Vagina (tissue), 2 donors: ENCODE results near the gene CHN1. TPM values are rescaled to one million over a fixed set of nuclear protein-coding genes. Genes with fewer than 3 reads are reported as not detected.

ENCODE experiments used
- DNase-seq, 2 donors: peaks; one replicate each; pipeline ENCODE4 v3.0.0-alpha.2; 2017; ENCODE audit errors: extremely low spot score in 2 of 2
- H3K27ac ChIP-seq: fragments of 200-600 bp; sonication (generic); one replicate; pipeline ENCODE4 v1.5.1; 2019
- H3K27me3 ChIP-seq: fragments of 200-600 bp; sonication (generic); one replicate; pipeline ENCODE4 v1.5.1; 2019
- H3K36me3 ChIP-seq, 2 donors: fragments of 200-600 bp; sonication (generic); one replicate each; pipeline ENCODE4 v1.5.1; 2017 to 2019
- H3K4me1 ChIP-seq: fragments of 200-600 bp; sonication (generic); one replicate; pipeline ENCODE4 v1.5.1; 2019
- H3K4me3 ChIP-seq, 2 donors: fragments of 200-600 bp; sonication (generic); 1 replicate in 1 of 2; 2 replicates in 1 of 2; pipeline ENCODE4 v1.5.1; 2016 to 2019
- H3K9me3 ChIP-seq: fragments of 200-600 bp; sonication (generic); one replicate; pipeline ENCODE4 v1.5.1; 2019
- POLR2A ChIP-seq, 2 donors: fragments of 450-650 bp; IDR thresholded peaks; one replicate each; pipeline ENCODE4 v1.6.1; 2017; ENCODE audit warnings: antibody characterized with exemption in 2 of 2, mild to moderate bottlenecking in 2 of 2, moderate library complexity in 2 of 2
- POLR2AphosphoS5 ChIP-seq, 2 donors: sonication (generic); formaldehyde crosslinking; IDR thresholded peaks; one replicate each; pipeline ENCODE4 v1.9.0; 2017; ENCODE audit warnings: antibody characterized with exemption in 2 of 2, mild to moderate bottlenecking in 2 of 2, low read depth in 1 of 2; ENCODE audit not compliant: insufficient read depth in 1 of 2
- intact Hi-C: fragments of 100-400 bp; cut with DNase I; formaldehyde crosslinking; loops from one replicate; pipeline ENCODE4 v1.15.1; 2023
- total RNA-seq: library from RNA; depleted of rRNA; stranded (reverse); fragments of >200 nt; gene quantifications from one replicate; pipeline ENCODE4 v1.2.3, GENCODE V29; 2016
- TF ChIP-seq, protein P1 (sequence below), 3 experiments: fragments of 450-650 bp in 2 of 3; fragments of 200-600 bp in 1 of 3; sonication (generic) in 1 of 3; IDR thresholded peaks; one replicate each; pipeline ENCODE4 v1.5.1; 2017 to 2019; ENCODE audit warnings: antibody characterized with exemption in 3 of 3, mild to moderate bottlenecking in 2 of 3, moderate library complexity in 2 of 3

Gene CHN1
- total RNA-seq, 1 donor from 2014 or later: 9.6 TPM

DNA sequence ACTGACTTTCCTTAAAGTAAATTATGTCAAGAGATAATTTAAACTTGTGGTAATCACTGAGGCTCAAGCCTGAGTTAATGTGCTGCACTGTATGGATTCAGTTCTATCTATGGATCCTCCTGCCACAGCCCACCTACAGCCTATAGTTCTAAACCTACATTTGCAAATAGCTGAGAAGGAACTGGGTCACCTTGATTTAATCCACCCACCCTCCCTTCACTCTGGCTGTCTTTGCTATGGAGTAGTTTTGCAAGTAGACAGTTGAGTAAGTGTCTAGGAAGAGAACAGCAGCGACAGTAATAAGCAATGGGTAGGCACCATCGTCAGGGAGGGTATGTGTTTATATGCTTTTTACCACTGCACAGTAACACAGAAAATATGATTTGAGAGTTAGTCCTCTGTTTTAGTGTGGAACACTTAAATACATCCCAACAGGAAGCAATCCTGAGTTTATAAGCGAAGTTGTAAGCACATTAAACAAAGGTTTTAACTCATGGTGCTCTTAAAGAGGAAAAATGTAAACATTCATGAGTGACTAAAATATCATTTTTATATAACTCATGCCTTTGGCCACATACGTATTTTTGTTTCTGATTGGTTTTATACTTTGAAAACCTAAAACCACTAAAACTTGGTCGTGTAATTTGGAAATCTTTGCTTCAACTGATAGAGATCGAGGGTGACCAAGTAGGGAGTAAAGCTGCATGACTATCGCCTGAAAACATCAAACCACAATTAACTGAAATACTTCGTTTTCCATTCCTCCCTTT is 204.6 kb downstream of the CHN1 start:
- Histone ChIP-seq H3K27me3 (no peaks in the 10 kb centered on the region), H3K4me1 (peaks cover 9% of the 10 kb centered on the region), H3K36me3 (no peaks in the 10 kb centered on the region), H3K4me3 (no peak overlapping the region), H3K9me3 (no peaks in the 10 kb centered on the region), H3K27ac (no peak overlapping the region)
- TF ChIP-seq POLR2A (IDR thresholded peaks at IDR 0.05) (no peak), POLR2AphosphoS5 (IDR thresholded peaks at IDR 0.05; ENCODE audit: insufficient read depth in 1 of 2, low read depth in 1 of 2) (no peak)
- TF ChIP-seq, protein P1, sequence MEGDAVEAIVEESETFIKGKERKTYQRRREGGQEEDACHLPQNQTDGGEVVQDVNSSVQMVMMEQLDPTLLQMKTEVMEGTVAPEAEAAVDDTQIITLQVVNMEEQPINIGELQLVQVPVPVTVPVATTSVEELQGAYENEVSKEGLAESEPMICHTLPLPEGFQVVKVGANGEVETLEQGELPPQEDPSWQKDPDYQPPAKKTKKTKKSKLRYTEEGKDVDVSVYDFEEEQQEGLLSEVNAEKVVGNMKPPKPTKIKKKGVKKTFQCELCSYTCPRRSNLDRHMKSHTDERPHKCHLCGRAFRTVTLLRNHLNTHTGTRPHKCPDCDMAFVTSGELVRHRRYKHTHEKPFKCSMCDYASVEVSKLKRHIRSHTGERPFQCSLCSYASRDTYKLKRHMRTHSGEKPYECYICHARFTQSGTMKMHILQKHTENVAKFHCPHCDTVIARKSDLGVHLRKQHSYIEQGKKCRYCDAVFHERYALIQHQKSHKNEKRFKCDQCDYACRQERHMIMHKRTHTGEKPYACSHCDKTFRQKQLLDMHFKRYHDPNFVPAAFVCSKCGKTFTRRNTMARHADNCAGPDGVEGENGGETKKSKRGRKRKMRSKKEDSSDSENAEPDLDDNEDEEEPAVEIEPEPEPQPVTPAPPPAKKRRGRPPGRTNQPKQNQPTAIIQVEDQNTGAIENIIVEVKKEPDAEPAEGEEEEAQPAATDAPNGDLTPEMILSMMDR (IDR thresholded peaks at IDR 0.05): no peak
- intact Hi-C loops: no loop called here
- no peak for DNase-seq

DNA sequence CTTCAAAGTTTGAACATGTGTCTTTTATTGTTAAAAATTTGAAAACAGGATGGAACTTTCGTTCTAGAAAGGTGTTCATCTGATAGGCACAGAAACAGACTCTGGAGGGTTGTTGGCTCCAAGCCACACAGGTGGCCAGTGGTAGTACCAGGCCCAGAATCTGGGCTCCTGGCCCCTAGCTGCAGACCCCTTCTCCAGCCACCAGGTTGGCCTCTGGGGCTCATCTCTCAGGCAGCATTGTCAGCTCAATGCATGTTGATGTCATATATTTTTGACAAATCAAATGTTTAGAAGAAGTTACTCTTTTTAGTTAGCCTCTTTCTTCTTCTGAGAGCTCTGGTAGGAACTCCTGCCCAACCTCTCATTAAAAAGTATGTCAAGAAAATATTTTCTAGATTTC is 206.4 kb downstream of the CHN1 start:
- Histone ChIP-seq H3K9me3 (no peaks in the 10 kb centered on the region), H3K27me3 (no peaks in the 10 kb centered on the region), H3K27ac (no peak overlapping the region), H3K4me3 (no peak overlapping the region), H3K36me3 (no peaks in the 10 kb centered on the region), H3K4me1 (peaks cover 9% of the 10 kb centered on the region)
- intact Hi-C loops: no loop called here
- DNase-seq: no peak
- TF ChIP-seq POLR2A (IDR thresholded peaks at IDR 0.05) (no peak), POLR2AphosphoS5 (IDR thresholded peaks at IDR 0.05; ENCODE audit: insufficient read depth in 1 of 2, low read depth in 1 of 2) (no peak)
- TF ChIP-seq, protein P1 (IDR thresholded peaks at IDR 0.05): no peak

DNA sequence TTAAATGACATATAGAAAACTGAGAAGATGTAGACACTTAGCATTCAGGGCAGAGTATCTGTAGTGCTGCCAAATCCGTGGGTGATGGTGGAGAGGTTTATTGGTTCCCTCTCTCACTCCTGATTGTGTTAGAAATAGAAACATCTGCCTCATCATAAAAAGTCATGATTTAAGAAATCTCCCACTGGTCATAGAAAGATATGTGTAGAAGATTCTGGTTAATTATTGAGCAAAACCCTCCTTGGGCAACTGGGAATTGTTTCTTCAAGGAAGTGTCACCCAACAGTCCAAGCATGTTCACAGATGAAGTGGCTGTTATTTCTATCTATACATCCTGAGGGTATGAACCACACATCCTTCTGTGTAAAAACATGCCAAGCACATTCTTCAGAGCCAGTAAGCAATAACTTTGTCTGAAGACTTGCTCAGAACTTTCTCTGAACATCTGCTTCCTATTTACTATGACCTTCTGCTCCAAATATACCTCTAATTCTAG is 207.4 kb downstream of the CHN1 start:
- no peaks in the 10 kb centered on the region for H3K9me3 ChIP-seq
- TF ChIP-seq POLR2AphosphoS5 (IDR thresholded peaks at IDR 0.05; ENCODE audit: insufficient read depth in 1 of 2, low read depth in 1 of 2) (no peak), POLR2A (IDR thresholded peaks at IDR 0.05) (no peak)
- TF ChIP-seq, protein P1 (IDR thresholded peaks at IDR 0.05): no peak
- H3K27ac ChIP-seq: peak overlapping the region; percentile 9
- H3K4me1 ChIP-seq: peaks cover 9% of the 10 kb centered on the region
- no peaks in the 10 kb centered on the region for H3K36me3 ChIP-seq
- intact Hi-C loops: no loop called here
- H3K4me3 ChIP-seq: no peak overlapping the region
- no peak for DNase-seq
- H3K27me3 ChIP-seq: no peaks in the 10 kb centered on the region

DNA sequence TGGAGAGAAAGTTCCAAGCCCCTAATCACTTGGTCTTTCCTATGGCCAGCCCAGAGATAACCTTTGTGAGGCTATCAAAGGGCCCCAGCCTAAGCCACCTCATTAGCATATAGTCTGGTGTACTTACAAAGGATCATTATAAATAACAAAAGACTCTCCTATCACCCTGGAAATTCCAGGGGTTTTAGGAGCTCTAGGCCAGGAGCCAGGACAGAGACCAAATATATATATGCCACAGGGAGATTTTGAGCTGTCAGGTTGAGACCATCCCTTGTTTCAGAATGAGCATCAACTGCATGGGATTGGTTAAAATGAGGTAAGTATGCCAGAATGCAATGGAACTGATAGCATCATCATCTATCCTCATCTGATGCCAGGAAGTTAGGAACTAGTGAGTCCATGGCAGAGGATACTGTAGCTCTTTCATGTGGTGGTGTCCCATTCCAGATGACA is 208.8 kb downstream of the CHN1 start:
- no peaks in the 10 kb centered on the region for H3K9me3 ChIP-seq
- H3K27me3 ChIP-seq: no peaks in the 10 kb centered on the region
- intact Hi-C loops: no loop called here
- no peak for TF ChIP-seq POLR2AphosphoS5 (IDR thresholded peaks at IDR 0.05; ENCODE audit: insufficient read depth in 1 of 2, low read depth in 1 of 2)
- TF ChIP-seq POLR2A (IDR thresholded peaks at IDR 0.05): no peak
- TF ChIP-seq, protein P1 (IDR thresholded peaks at IDR 0.05): no peak
- peaks cover 9% of the 10 kb centered on the region for H3K4me1 ChIP-seq
- H3K4me3 ChIP-seq: no peak overlapping the region
- no peaks in the 10 kb centered on the region for H3K36me3 ChIP-seq
- DNase-seq: no peak
- H3K27ac ChIP-seq: no peak overlapping the region

DNA sequence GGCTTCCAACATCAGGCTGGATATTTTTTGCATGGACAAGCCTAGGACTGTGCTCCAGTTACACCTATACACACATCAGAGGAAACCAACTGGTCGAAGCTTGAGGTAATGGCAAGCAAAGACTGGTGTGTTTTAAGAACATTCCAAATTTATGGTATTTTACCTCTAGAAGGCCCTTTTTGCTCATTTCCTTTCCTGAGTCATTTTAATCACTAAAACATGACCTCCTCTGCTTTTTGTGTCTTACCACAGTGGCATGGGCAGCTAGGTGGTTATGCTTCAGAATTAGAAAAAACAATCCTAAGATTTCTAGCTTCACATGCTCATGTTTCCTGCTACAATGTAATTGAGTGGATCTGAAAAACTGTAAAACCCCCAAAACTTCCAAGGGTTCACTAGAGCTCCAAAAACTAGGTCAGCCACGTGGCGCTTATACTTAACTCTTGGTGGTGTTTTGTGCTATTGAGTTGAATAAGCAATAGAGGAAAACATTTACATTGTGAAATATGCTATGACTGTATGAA is 210.3 kb downstream of the CHN1 start:
- DNase-seq: no peak
- Histone ChIP-seq H3K27me3 (no peaks in the 10 kb centered on the region), H3K4me3 (no peak overlapping the region), H3K36me3 (no peaks in the 10 kb centered on the region), H3K27ac (no peak overlapping the region), H3K9me3 (no peaks in the 10 kb centered on the region), H3K4me1 (peaks cover 9% of the 10 kb centered on the region)
- TF ChIP-seq POLR2A (IDR thresholded peaks at IDR 0.05) (no peak), POLR2AphosphoS5 (IDR thresholded peaks at IDR 0.05; ENCODE audit: insufficient read depth in 1 of 2, low read depth in 1 of 2) (no peak)
- TF ChIP-seq, protein P1 (IDR thresholded peaks at IDR 0.05): no peak
- intact Hi-C loops: no loop called here
